Neutrophil (primary cell): ENCODE data around the gene PMIS2.
A peak's percentile ranks its signal among the peaks of the same experiment; 100 is the strongest.

Experiments
- H3K27ac ChIP-seq: fragments of 200-600 bp; sonication (generic); 2 replicates; pipeline ENCODE4 v1.5.1; 2016; ENCODE audit warnings: mild to moderate bottlenecking, moderate library complexity
- H3K27me3 ChIP-seq: fragments of 200-600 bp; sonication (generic); 2 replicates; pipeline ENCODE4 v1.6.0; 2016; ENCODE audit warnings: mild to moderate bottlenecking
- H3K36me3 ChIP-seq: fragments of 200-600 bp; sonication (generic); 2 replicates; pipeline ENCODE4 v1.5.1; 2017
- H3K4me1 ChIP-seq, 2 experiments: fragments of 200-600 bp in 1 of 2; sonication (generic) in 1 of 2; 1 replicate in 1 of 2; 2 replicates in 1 of 2; pipeline versions ENCODE4 v1.5.1 to v1.6.1; 2013 to 2016; ENCODE audit warnings: low read depth in 1 of 2, low read length in 1 of 2, mild to moderate bottlenecking in 1 of 2, moderate library complexity in 1 of 2; ENCODE audit not compliant: control insufficient read depth in 1 of 2, insufficient read depth in 1 of 2
- H3K4me3 ChIP-seq, 2 experiments: fragments of 200-600 bp in 1 of 2; sonication (generic) in 1 of 2; 1 replicate in 1 of 2; 2 replicates in 1 of 2; pipeline ENCODE4 v1.5.1; 2013 to 2016; ENCODE audit warnings: low read depth in 1 of 2, low read length in 1 of 2, mild to moderate bottlenecking in 1 of 2, moderate library complexity in 1 of 2
- H3K9me3 ChIP-seq: fragments of 200-600 bp; sonication (generic); 2 replicates; pipeline ENCODE4 v1.5.1; 2016
- CTCF ChIP-seq: fragments of 200-600 bp; sonication (generic); IDR thresholded peaks from 2 replicates; pipeline ENCODE4 v1.5.1; 2016; ENCODE audit warnings: antibody characterized with exemption

Gene PMIS2

GRCh38 chr19:35549174-35549788 is 36.7 kb upstream of the PMIS2 start:
- peak; percentile 72 for TF ChIP-seq CTCF
- Histone ChIP-seq H3K36me3 (no peaks in the 10 kb centered on the region), H3K9me3 (no peaks in the 10 kb centered on the region), H3K4me1 (peaks cover 15 to 16% of the 10 kb centered on the region in 2 experiments), H3K27me3 (no peaks in the 10 kb centered on the region), H3K27ac (no peak overlapping the region), H3K4me3 (no peak overlapping the region)

DNA sequence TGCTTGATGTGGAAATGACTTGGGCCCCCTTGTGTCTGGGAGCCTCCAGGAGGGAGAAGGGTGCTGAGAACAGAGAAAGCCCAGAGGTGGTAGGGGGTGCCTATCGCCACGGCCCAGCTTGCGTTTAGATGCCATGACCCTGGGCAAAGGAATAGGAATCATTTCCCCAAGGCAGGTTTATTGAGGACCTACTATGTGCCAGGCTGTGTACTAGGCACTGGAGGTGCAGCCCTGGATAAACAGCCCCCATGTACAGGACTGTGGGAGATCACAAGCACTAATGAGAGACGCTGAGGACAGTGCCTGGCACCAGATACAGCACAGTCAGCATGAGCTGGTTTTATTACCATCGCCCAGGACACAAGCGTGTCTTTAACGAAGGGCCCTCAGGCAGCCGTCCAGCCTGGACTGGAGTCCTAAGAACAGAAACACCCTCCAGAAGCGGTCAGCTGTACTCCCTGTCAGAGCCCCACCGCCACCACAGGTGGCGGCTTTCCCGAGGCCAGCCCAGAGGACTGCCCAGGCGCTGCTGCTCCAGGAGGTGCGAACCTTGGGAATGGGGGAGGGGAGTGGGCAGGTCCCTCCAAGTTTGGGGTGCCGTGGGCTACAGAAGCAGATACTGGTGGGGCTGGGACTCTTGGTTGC is 36.0 kb upstream of the PMIS2 start:
- TF ChIP-seq CTCF: no peak
- Histone ChIP-seq H3K9me3 (no peaks in the 10 kb centered on the region), H3K27ac (no peak overlapping the region), H3K36me3 (no peaks in the 10 kb centered on the region), H3K4me3 (no peak overlapping the region), H3K27me3 (peaks cover 5% of the 10 kb centered on the region), H3K4me1 (peaks cover 11 to 13% of the 10 kb centered on the region in 2 experiments)

DNA sequence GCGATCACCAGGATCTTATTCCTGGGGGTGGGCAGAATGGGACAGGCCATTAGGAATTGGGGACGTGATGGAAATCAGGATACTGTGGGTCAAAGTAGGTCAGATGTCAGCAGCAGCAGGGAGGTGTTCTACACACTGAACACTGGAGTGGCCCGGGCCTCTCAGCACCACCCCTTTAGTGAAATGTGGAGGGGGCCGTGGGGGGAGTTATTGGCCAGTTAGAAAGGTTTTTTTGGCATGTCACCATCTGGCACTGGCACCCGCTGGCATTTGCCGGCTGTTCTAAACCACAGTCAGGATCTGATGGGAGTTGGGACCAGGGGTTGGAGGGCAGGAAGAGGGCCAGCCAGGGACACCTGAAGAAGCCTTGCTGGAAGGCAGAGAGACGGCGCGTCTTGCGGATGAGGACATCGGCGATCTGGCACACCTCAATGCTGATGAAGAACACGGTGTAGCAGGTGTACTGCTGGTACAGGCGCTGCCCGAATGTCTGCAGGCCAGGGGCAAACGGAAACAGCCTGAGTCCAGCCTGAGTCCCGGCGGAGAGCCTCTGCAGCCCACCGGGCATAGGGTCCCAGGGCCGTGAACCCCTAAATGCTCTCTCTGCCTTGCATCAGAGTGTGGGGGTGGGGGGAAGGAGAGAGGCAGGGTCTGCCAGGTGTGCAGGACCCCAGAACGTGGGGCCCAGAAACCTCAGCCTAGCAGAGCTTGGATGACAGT is 34.7 kb upstream of the PMIS2 start:
- Histone ChIP-seq H3K9me3 (no peaks in the 10 kb centered on the region), H3K27ac (no peak overlapping the region), H3K4me1 (peaks cover 2 to 3% of the 10 kb centered on the region in 2 experiments), H3K36me3 (no peaks in the 10 kb centered on the region), H3K4me3 (no peak overlapping the region), H3K27me3 (peaks cover 17% of the 10 kb centered on the region)
- no peak for TF ChIP-seq CTCF

GRCh38 chr19:35552534-35553384 is 33.2 kb upstream of the PMIS2 start:
- peaks cover 0 to 3% of the 10 kb centered on the region in 2 experiments for H3K4me1 ChIP-seq

More at GRCh38 chr19:35552534-35553384, 33.2 kb upstream of the PMIS2 start:
- H3K36me3 ChIP-seq: no peaks in the 10 kb centered on the region
- H3K27me3 ChIP-seq: peaks cover 32% of the 10 kb centered on the region
- no peak overlapping the region for H3K27ac ChIP-seq
- TF ChIP-seq CTCF: no peak
- H3K9me3 ChIP-seq: no peaks in the 10 kb centered on the region
- H3K4me3 ChIP-seq: no peak overlapping the region
